SU-DHL-6 (cell line): ENCODE data around the gene SLC6A11.

Experiments
- H2AFZ ChIP-seq: fragments of 200-600 bp; sonication (generic); 2 replicates; pipeline ENCODE4 v1.6.1; 2014; ENCODE audit warnings: low read depth, mild to moderate bottlenecking, moderate library complexity, mixed read lengths, antibody characterized with exemption, low read length; ENCODE audit not compliant: severe bottlenecking
- H3F3A ChIP-seq: fragments of 200-600 bp; shearing (Covaris generic); 2 replicates; pipeline ENCODE4 v1.6.0; 2016; ENCODE audit warnings: antibody characterized with exemption, mild to moderate bottlenecking; ENCODE audit not compliant: insufficient read depth
- H3K27ac ChIP-seq: fragments of 200-600 bp; sonication (generic); 2 replicates; pipeline ENCODE4 v1.5.1; 2016; ENCODE audit warnings: low read depth, mild to moderate bottlenecking, low read length, moderate library complexity, mixed read lengths
- H3K27me3 ChIP-seq: fragments of 200-600 bp; sonication (generic), shearing (Covaris generic); 2 replicates; pipeline ENCODE4 v1.6.0; 2014; ENCODE audit warnings: mild to moderate bottlenecking, low read length
- H3K36me3 ChIP-seq: fragments of 200-600 bp; sonication (generic); 2 replicates; pipeline ENCODE4 v1.6.1; 2014; ENCODE audit warnings: mild to moderate bottlenecking, low read length, mixed read lengths
- H3K4me2 ChIP-seq: fragments of 300-600, 200-600 bp; shearing (Covaris generic), sonication (generic); 2 replicates; pipeline ENCODE4 v1.6.0; 2014; ENCODE audit warnings: low read length, low read depth, mild to moderate bottlenecking; ENCODE audit not compliant: poor library complexity, severe bottlenecking
- H3K4me3 ChIP-seq: fragments of 200-600 bp; sonication (generic); 2 replicates; pipeline ENCODE4 v1.5.1; 2014; ENCODE audit warnings: antibody characterized with exemption, low read length, mild to moderate bottlenecking, mixed read lengths; ENCODE audit not compliant: insufficient read depth, poor library complexity, severe bottlenecking
- H3K79me2 ChIP-seq: fragments of 200-600 bp; sonication (generic); 2 replicates; pipeline ENCODE4 v1.6.1; 2014; ENCODE audit warnings: mild to moderate bottlenecking, low read length, moderate library complexity; ENCODE audit not compliant: insufficient read depth
- H3K9ac ChIP-seq: fragments of 200-600 bp; sonication (generic); 2 replicates; pipeline ENCODE4 v1.7.0; 2014; ENCODE audit warnings: mild to moderate bottlenecking, low read length
- H3K9me2 ChIP-seq: fragments of 200-600 bp; sonication (generic); replicated peaks from 2 replicates; pipeline ENCODE4 v1.6.1; 2014; ENCODE audit warnings: low read length; ENCODE audit not compliant: insufficient read depth
- H3K9me3 ChIP-seq: fragments of 200-600 bp; sonication (generic); 2 replicates; pipeline ENCODE4 v1.6.1; 2014; ENCODE audit warnings: low read length, mixed read lengths; ENCODE audit not compliant: insufficient read depth
- H4K20me1 ChIP-seq: fragments of 200-600 bp; sonication (generic); 2 replicates; pipeline ENCODE4 v1.6.1; 2014; ENCODE audit warnings: low read depth, mild to moderate bottlenecking, antibody characterized with exemption, low read length, moderate library complexity, mixed read lengths
- CTCF ChIP-seq: fragments of 200-600 bp; sonication (generic); IDR thresholded peaks from one replicate; pipeline ENCODE4 v1.5.1; 2017; ENCODE audit warnings: antibody characterized with exemption, mild to moderate bottlenecking, low read length, moderate library complexity; ENCODE audit not compliant: insufficient read depth, poor library complexity, severe bottlenecking
- EZH2phosphoT487 ChIP-seq: fragments of 200-600 bp; sonication (generic), shearing (Covaris generic); conservative IDR thresholded peaks from 2 replicates; pipeline ENCODE4 v1.6.1; 2018; ENCODE audit warnings: mild to moderate bottlenecking, antibody characterized with exemption, low read length, moderate library complexity, mixed read lengths

Gene SLC6A11

GRCh38 chr3:10873415-10873814 lies 57.4 kb downstream of the SLC6A11 start:
- Histone ChIP-seq H3K27me3 (no peaks in the 10 kb centered on the region), H3K79me2 (no peaks in the 10 kb centered on the region), H3F3A (no peaks in the 10 kb centered on the region)

GRCh38 chr3:10875914-10876313 lies 59.9 kb downstream of the SLC6A11 start:
- no peaks in the 10 kb centered on the region for H3K9me3 ChIP-seq
- no peaks in the 10 kb centered on the region for H3K79me2 ChIP-seq
- no peak overlapping the region for H3K4me3 ChIP-seq
- no peaks in the 10 kb centered on the region for H3K36me3 ChIP-seq
- no peak overlapping the region for H2AFZ ChIP-seq
- H3K4me2 ChIP-seq: no peak overlapping the region
- no peaks in the 10 kb centered on the region for H3K27me3 ChIP-seq
- no peak overlapping the region for H3K27ac ChIP-seq
- no peaks in the 10 kb centered on the region for H4K20me1 ChIP-seq
- no peaks in the 10 kb centered on the region for H3F3A ChIP-seq
- H3K9ac ChIP-seq: no peak overlapping the region
- no peak for TF ChIP-seq EZH2phosphoT487
- no peak for TF ChIP-seq CTCF
- H3K9me2 ChIP-seq: no peaks in the 10 kb centered on the region

More at GRCh38 chr3:10873415-10873814, 57.4 kb downstream of the SLC6A11 start:
- H2AFZ ChIP-seq: no peak overlapping the region
- no peak overlapping the region for H3K9ac ChIP-seq
- H3K4me3 ChIP-seq: no peak overlapping the region
- H3K4me2 ChIP-seq: no peak overlapping the region
- no peaks in the 10 kb centered on the region for H3K9me3 ChIP-seq
- no peaks in the 10 kb centered on the region for H3K36me3 ChIP-seq
- no peaks in the 10 kb centered on the region for H4K20me1 ChIP-seq
- no peak for TF ChIP-seq EZH2phosphoT487
- TF ChIP-seq CTCF: no peak
- no peak overlapping the region for H3K27ac ChIP-seq
- no peaks in the 10 kb centered on the region for H3K9me2 ChIP-seq

GRCh38 chr3:10876661-10877060 lies 60.6 kb downstream of the SLC6A11 start:
- TF ChIP-seq EZH2phosphoT487 (no peak), CTCF (no peak)
- no peak overlapping the region for H3K4me2 ChIP-seq
- no peaks in the 10 kb centered on the region for H3K9me3 ChIP-seq
- H4K20me1 ChIP-seq: no peaks in the 10 kb centered on the region
- no peaks in the 10 kb centered on the region for H3F3A ChIP-seq
- no peak overlapping the region for H3K4me3 ChIP-seq
- H3K27me3 ChIP-seq: no peaks in the 10 kb centered on the region
- no peak overlapping the region for H2AFZ ChIP-seq
- H3K36me3 ChIP-seq: no peaks in the 10 kb centered on the region
- H3K9ac ChIP-seq: no peak overlapping the region
- H3K79me2 ChIP-seq: no peaks in the 10 kb centered on the region
- no peaks in the 10 kb centered on the region for H3K9me2 ChIP-seq
- H3K27ac ChIP-seq: no peak overlapping the region

- Histone ChIP-seq H3K79me2 (no peaks in the 10 kb centered on the region), H3K27ac (no peak overlapping the region), H3K4me2 (no peak overlapping the region), H2AFZ (no peak overlapping the region), H3K36me3 (no peaks in the 10 kb centered on the region), H3K9ac (no peak overlapping the region), H3F3A (no peaks in the 10 kb centered on the region), H3K4me3 (no peak overlapping the region), H3K9me2 (no peaks in the 10 kb centered on the region), H3K9me3 (no peaks in the 10 kb centered on the region), H3K27me3 (no peaks in the 10 kb centered on the region), H4K20me1 (no peaks in the 10 kb centered on the region)
- TF ChIP-seq EZH2phosphoT487 (no peak), CTCF (no peak)
Measured at GRCh38 chr3:10882851-10883250, 66.8 kb downstream of the SLC6A11 start.
